Stomach (tissue), 4 donors: ENCODE results near the gene CD300LD.

Experiments
- CTCF ChIP-seq, 7 experiments: fragments of 450-650 bp in 4 of 7; fragments of 200-600 bp in 3 of 7; sonication (generic) in 3 of 7; IDR thresholded peaks; one replicate each; pipeline ENCODE4 v1.5.1; 2016 to 2019; ENCODE audit warnings: antibody characterized with exemption in 7 of 7, control low read depth in 2 of 7, mild to moderate bottlenecking in 1 of 7
- EP300 ChIP-seq: sonication (generic); formaldehyde crosslinking; IDR thresholded peaks from one replicate; pipeline ENCODE4 v1.6.1; 2017; ENCODE audit warnings: antibody characterized with exemption
- POLR2A ChIP-seq, 4 donors: fragments of 450-650 bp; IDR thresholded peaks; one replicate each; pipeline ENCODE4 v1.6.1; 2016; ENCODE audit warnings: antibody characterized with exemption in 4 of 4, control low read depth in 2 of 4, mild to moderate bottlenecking in 1 of 4, moderate library complexity in 1 of 4
- POLR2AphosphoS5 ChIP-seq, 3 donors: sonication (generic); formaldehyde crosslinking; IDR thresholded peaks; one replicate each; pipeline ENCODE4 v1.6.1; 2016; ENCODE audit warnings: antibody characterized with exemption in 3 of 3

DNA sequence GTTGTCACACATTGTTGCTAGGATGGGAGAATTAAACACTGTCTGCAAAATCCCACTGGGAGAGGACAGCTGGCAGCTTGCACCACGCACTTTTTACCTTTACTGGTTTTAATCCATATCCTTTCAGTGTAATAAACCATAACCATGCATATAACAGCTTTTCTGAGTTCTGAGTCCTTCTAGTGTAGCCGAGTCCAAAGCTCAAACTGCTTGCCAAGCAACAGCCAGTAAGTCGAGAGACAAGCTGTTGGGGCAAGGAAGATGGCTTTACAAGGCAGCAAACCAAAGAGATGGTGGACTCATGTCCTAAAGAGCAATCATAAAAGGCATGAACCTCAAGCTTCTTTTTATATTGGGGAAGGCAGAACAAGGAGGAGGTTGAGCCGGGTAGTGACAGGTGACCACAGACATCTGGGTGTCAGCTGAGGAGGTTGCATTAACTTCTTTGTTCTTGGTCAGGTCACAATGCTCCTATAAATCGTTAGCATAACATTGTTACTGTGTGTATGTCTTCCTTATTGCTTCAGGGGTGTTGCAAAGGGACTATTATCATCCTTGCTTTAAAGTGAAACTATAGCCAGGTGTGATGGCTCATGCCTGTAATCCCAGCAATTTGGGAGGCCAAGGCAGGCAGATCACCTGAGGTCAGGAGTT lies 17.5 kb downstream of the CD300LD start:
- no peak for TF ChIP-seq CTCF (IDR thresholded peaks at IDR 0.05)
- TF ChIP-seq EP300 = no peak
- no peak for TF ChIP-seq POLR2AphosphoS5 (IDR thresholded peaks at IDR 0.05)
- TF ChIP-seq POLR2A (IDR thresholded peaks at IDR 0.05) = no peak
